ENCODE measurements around the gene CLIP1.

CLIP1 gene

DNA sequence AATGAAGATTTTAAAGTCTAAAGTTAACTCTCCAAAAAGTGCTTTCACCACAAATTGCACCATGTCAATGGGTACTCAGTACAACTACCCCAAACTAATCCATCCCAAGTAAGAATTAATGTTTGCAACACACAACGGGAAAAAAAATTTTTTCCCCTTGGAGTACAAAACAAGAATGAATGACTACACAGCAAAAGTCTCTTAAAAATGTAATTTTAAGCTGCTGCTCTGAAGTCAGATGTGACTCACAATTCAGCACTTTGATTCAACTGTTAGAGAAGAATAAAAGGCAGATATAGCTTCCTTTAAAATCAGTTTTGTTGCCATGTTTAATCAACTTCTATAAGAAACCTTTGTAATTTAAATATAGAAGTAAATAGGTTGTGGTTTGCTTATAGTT, 113.7 kb downstream of the CLIP1 start:
- H3K27me3 ChIP-seq = no peaks in the 10 kb centered on the region
- no peaks in the 10 kb centered on the region for H3K9me3 ChIP-seq
- no peak overlapping the region for H3K4me3 ChIP-seq (ENCODE audit: low read depth, low read length)
- H3K4me1 ChIP-seq = peaks cover 5% of the 10 kb centered on the region; the same call in 1 of the 2 replicates
- no peaks in the 10 kb centered on the region for H3K36me3 ChIP-seq
- TF ChIP-seq, protein P1, sequence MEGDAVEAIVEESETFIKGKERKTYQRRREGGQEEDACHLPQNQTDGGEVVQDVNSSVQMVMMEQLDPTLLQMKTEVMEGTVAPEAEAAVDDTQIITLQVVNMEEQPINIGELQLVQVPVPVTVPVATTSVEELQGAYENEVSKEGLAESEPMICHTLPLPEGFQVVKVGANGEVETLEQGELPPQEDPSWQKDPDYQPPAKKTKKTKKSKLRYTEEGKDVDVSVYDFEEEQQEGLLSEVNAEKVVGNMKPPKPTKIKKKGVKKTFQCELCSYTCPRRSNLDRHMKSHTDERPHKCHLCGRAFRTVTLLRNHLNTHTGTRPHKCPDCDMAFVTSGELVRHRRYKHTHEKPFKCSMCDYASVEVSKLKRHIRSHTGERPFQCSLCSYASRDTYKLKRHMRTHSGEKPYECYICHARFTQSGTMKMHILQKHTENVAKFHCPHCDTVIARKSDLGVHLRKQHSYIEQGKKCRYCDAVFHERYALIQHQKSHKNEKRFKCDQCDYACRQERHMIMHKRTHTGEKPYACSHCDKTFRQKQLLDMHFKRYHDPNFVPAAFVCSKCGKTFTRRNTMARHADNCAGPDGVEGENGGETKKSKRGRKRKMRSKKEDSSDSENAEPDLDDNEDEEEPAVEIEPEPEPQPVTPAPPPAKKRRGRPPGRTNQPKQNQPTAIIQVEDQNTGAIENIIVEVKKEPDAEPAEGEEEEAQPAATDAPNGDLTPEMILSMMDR (IDR thresholded peaks at IDR 0.05; ENCODE audit: low read depth, low read length) = no peak
- DNase-seq = no peak

DNA sequence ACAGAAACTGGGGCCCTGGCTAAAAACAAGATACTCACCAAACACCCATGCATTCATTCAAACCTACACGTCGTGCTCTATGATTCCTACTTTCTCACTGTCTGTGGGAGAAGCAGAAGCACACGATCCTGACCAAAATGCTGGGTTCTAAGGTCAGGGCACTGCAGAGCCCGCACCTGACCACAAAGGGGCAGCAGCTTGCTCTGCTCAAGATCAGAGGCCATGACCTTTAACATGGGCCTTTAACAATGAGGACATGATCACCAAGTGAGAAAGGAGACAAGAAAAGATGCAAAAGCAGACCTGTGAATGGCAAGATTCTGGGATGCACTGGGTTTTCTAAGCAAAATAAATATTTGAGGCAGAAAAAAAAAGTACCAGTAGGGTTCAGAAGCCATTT, 116.1 kb downstream of the CLIP1 start:
- H3K36me3 ChIP-seq = no peaks in the 10 kb centered on the region

DNA sequence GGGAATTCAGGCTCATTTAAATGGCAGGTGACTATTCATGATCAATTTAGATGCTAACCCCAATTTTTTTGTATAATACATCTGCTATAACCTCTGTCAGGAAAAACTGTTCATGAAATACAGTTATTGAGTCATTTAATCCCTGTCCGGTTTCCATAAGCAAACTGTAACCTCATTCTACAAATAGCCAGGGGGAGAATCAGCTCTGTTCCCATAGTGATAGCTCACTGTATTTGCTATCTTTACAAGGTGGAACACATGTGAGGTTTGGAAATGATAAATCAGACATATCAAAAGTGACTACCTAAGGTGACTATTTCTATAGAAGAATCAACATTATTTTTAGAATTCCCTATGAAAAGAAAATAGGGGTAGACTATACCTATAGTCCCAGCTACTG, 117.5 kb downstream of the CLIP1 start:
- Histone ChIP-seq H3K36me3 (no peaks in the 10 kb centered on the region), H3K27me3 (no peaks in the 10 kb centered on the region), H3K4me3 (ENCODE audit: low read depth, low read length) (no peak overlapping the region), H3K9me3 (no peaks in the 10 kb centered on the region), H3K4me1 (peaks cover 5% of the 10 kb centered on the region; the same call in 1 of the 2 replicates)
- TF ChIP-seq, protein P1 (IDR thresholded peaks at IDR 0.05; ENCODE audit: low read depth, low read length) = no peak
- no peak for DNase-seq

More for the DNA sequence above, 116.1 kb downstream of the CLIP1 start:
- no peaks in the 10 kb centered on the region for H3K9me3 ChIP-seq
- peaks cover 5% of the 10 kb centered on the region; the same call in 1 of the 2 replicates for H3K4me1 ChIP-seq
- no peak overlapping the region for H3K4me3 ChIP-seq (ENCODE audit: low read depth, low read length)
- no peak for DNase-seq
- TF ChIP-seq, protein P1 (IDR thresholded peaks at IDR 0.05; ENCODE audit: low read depth, low read length) = peak; percentile 25; the same call in 1 of the 2 replicates
- no peaks in the 10 kb centered on the region for H3K27me3 ChIP-seq

DNA sequence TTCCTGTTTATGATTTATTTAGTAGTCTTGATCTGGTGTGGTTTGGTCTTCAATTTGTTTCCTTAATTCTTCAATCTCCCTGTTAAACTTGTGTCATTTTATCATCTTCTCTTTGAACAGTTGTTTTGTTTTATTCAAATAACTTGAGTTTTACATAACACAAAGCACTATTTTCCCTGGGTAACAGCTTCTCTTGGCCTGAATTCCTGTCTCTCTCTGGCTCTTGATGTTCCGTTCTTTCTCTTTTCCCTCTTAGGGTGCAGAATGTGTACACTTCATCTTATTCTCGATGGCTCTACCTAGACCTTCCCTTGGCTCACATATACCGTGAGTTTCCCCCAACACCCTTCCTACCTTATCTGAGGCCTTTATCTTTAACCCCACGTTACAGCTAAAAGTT, 119.4 kb downstream of the CLIP1 start:
- TF ChIP-seq, protein P1 (IDR thresholded peaks at IDR 0.05; ENCODE audit: low read depth, low read length) = no peak
- H3K4me1 ChIP-seq = no peaks in the 10 kb centered on the region
- no peaks in the 10 kb centered on the region for H3K27me3 ChIP-seq
- no peak overlapping the region for H3K4me3 ChIP-seq (ENCODE audit: low read depth, low read length)
- no peak for DNase-seq
- no peaks in the 10 kb centered on the region for H3K36me3 ChIP-seq
- no peaks in the 10 kb centered on the region for H3K9me3 ChIP-seq

DNA sequence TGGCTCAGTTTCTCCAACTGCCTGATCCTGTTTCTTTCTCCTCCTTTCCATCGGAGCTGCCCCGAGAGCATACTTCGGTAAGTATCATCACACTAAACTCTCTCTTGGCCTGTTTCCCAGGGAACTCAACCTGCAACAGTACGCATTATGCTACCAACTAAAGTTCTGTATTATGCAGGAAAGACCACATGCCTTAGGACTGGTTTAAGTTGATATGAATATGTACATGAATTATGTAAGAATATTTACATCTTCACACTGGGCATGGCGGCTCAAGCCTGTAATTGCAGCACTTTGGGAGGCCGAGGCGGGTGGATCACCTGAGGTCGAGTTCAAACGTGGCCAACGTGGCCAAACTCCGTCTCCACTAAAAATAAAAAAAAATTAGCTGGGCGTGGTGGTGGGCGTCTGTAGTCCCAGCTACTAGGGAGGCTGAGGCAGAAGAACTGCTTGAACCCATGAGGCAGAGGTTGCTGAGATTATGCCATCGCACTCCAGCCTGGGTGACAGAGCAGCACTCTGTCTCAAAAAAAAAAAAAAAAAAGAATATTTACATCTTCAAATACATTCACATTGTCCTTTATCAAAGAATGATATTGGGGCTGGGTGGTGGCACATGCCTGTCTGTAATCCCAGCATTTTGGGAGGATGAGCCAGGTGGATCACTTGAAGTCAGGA, 124.3 kb downstream of the CLIP1 start:
- no peaks in the 10 kb centered on the region for H3K9me3 ChIP-seq
- no peaks in the 10 kb centered on the region for H3K27me3 ChIP-seq
- no peak overlapping the region for H3K4me3 ChIP-seq (ENCODE audit: low read depth, low read length)
- H3K4me1 ChIP-seq = no peaks in the 10 kb centered on the region
- TF ChIP-seq, protein P1 (IDR thresholded peaks at IDR 0.05; ENCODE audit: low read depth, low read length) = no peak
- DNase-seq = no peak
- H3K36me3 ChIP-seq = no peaks in the 10 kb centered on the region

DNA sequence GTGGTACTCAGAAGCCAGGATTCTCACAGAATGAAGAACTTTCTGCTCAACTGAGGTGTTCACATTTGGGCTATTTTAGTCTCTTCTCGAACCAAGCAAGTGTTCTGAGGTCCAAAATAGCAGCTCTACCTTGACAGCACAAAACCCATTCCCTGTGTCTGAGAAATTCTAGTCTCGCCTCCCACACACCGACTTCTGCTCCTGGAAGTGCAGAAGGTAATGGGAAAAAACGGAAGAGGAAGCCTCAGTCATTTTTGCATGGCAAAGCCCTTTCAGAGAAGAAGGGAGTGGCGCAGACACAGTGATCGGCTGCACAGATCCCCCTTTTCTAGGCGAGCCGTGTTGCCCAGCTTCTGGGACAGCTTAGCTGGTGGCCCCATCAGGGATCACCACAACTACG, 125.0 kb downstream of the CLIP1 start:
- TF ChIP-seq, protein P1 (IDR thresholded peaks at IDR 0.05; ENCODE audit: low read depth, low read length) = no peak
- no peak overlapping the region for H3K4me3 ChIP-seq (ENCODE audit: low read depth, low read length)
- no peaks in the 10 kb centered on the region for H3K9me3 ChIP-seq
- no peaks in the 10 kb centered on the region for H3K4me1 ChIP-seq
- H3K36me3 ChIP-seq = no peaks in the 10 kb centered on the region
- DNase-seq = no peak
- no peaks in the 10 kb centered on the region for H3K27me3 ChIP-seq
